GM12878 (cell line): ENCODE data around the gene PTPRD. TPM values are rescaled to one million over a fixed set of nuclear protein-coding genes. Genes with fewer than 3 reads are reported as not detected.

Experiments
- ATAC-seq: fragments of 200-7000 bp; cut with Tn5 transposase; 3 replicates; pipeline ENCODE4 v1.9.1; 2020; ENCODE audit warnings: mild to moderate bottlenecking, moderate library complexity
- BruUV-seq: library from RNA; stranded (reverse); fragments of 400-500 nt; replicated peaks from 2 replicates; lab custom pipeline; 2021; lab: Mats Ljungman, UMichigan
- CTCF ChIA-PET: fragments of 300-600 bp; sonication (Branson Sonifier 250); formaldehyde crosslinking; extraction: SDS; loops from one replicate; lab custom pipeline; 2021; ENCODE audit warnings: inconsistent platforms; lab: Yijun Ruan, JAX
- POLR2A ChIA-PET: fragments of 350-600 bp; formaldehyde crosslinking; extraction: SDS; loops from one replicate; lab custom pipeline; 2021; ENCODE audit warnings: inconsistent platforms; lab: Charles Lee
- RAD21 ChIA-PET: fragments of 300-600 bp; sonication (Branson Sonifier 250); formaldehyde crosslinking; loops from one replicate; lab custom pipeline; 2023; ENCODE audit warnings: antibody characterized with exemption; ENCODE audit not compliant: unreplicated experiment; lab: Charles Lee
- SMC1A ChIA-PET: fragments of 300-600 bp; sonication (Branson Sonifier 250); formaldehyde crosslinking; loops from one replicate; lab custom pipeline; 2023; ENCODE audit not compliant: unreplicated experiment, uncharacterized antibody; lab: Charles Lee
- DNase-seq: peaks from one replicate; pipeline ENCODE4 v3.0.0-alpha.2; 2011; ENCODE audit warnings: low read depth, low spot score
- FAIRE-seq: peaks from 3 replicates; lab custom pipeline; 2011; peaks lifted over from hg19 to GRCh38; lab: Jason Lieb, UNC
- H2AFZ ChIP-seq: 2 replicates; pipeline ENCODE4 v1.6.0; 2011; ENCODE audit warnings: low read depth, low read length, control low read depth; ENCODE audit not compliant: control insufficient read depth
- H3K27ac ChIP-seq: 2 replicates; pipeline ENCODE4 v1.5.1; 2011; ENCODE audit warnings: control low read depth; ENCODE audit not compliant: control insufficient read depth, insufficient read depth
- H3K27me3 ChIP-seq, 2 experiments: replicated peaks in 1 of 2; 2 replicates each; pipeline versions ENCODE4 v1.6.0 to v1.6.1; 2011; ENCODE audit warnings: low read length in 1 of 2; ENCODE audit not compliant: control insufficient read depth in 2 of 2, insufficient read depth in 2 of 2
- H3K36me3 ChIP-seq, 2 experiments: 2 replicates each; pipeline ENCODE4 v1.5.1; 2011; ENCODE audit warnings: low read length in 1 of 2; ENCODE audit not compliant: control insufficient read depth in 2 of 2, insufficient read depth in 2 of 2
- H3K4me1 ChIP-seq: 2 replicates; pipeline ENCODE4 v1.6.1; 2011; ENCODE audit warnings: mild to moderate bottlenecking, low read length, moderate library complexity, mixed read lengths; ENCODE audit not compliant: control insufficient read depth, insufficient read depth
- H3K4me2 ChIP-seq: 2 replicates; pipeline ENCODE4 v1.6.0; 2011; ENCODE audit warnings: control low read depth; ENCODE audit not compliant: control insufficient read depth, insufficient read depth
- H3K4me3 ChIP-seq: fragments of 200-600 bp; sonication (generic); 2 replicates; pipeline ENCODE4 v1.5.1; 2016
- H3K79me2 ChIP-seq: 2 replicates; pipeline ENCODE4 v1.6.0; 2011; ENCODE audit warnings: low read length; ENCODE audit not compliant: control insufficient read depth, insufficient read depth
- H3K9ac ChIP-seq: 2 replicates; pipeline ENCODE4 v1.8.0; 2011; ENCODE audit warnings: low read length, control low read depth, mixed read lengths; ENCODE audit not compliant: control insufficient read depth, insufficient read depth
- H3K9me3 ChIP-seq: replicated peaks from 3 replicates; pipeline ENCODE4 v1.5.1; 2011; ENCODE audit warnings: mild to moderate bottlenecking, low read length; ENCODE audit not compliant: control insufficient read depth, insufficient read depth
- H4K20me1 ChIP-seq: 2 replicates; pipeline ENCODE4 v1.6.0; 2011; ENCODE audit not compliant: control insufficient read depth, insufficient read depth
- MEF2A ChIP-seq: IDR thresholded peaks from 2 replicates; pipeline ENCODE4 v1.6.1; 2011; ENCODE audit warnings: low read depth, mild to moderate bottlenecking, low read length, moderate library complexity; ENCODE audit not compliant: insufficient read depth
- NBN ChIP-seq: fragments of 450-650 bp; IDR thresholded peaks from 2 replicates; pipeline ENCODE4 v1.6.1; 2016
- RCOR1 ChIP-seq: conservative IDR thresholded peaks from 2 replicates; pipeline ENCODE4 v1.6.1; 2012; ENCODE audit warnings: low read depth, low read length, improper control_type of control experiment
- SPI1 ChIP-seq: IDR thresholded peaks from 2 replicates; pipeline ENCODE4 v1.6.1; 2011; ENCODE audit warnings: low read depth, mild to moderate bottlenecking, low read length, moderate library complexity, borderline replicate concordance; ENCODE audit not compliant: insufficient read depth
- TCF12 ChIP-seq: IDR thresholded peaks from 2 replicates; pipeline ENCODE4 v1.6.1; 2011; ENCODE audit warnings: low read depth, mild to moderate bottlenecking, low read length
- TCF3 ChIP-seq: IDR thresholded peaks from 2 replicates; pipeline ENCODE4 v1.6.1; 2012; ENCODE audit warnings: low read depth, mild to moderate bottlenecking, low read length, borderline replicate concordance; ENCODE audit not compliant: insufficient read depth
- ZNF24 ChIP-seq: fragments of 450-650 bp; IDR thresholded peaks from 2 replicates; pipeline ENCODE4 v1.6.1; 2017; ENCODE audit warnings: antibody characterized with exemption, mild to moderate bottlenecking
- WGBS: methylation state at CpG from one replicate; pipeline ENCODE4 v1.1.6; 2016; ENCODE audit warnings: low lambda C conversion rate; ENCODE audit not compliant: insufficient replicate concordance, insufficient coverage; ENCODE audit errors: missing lambda C conversion rate; 5-methylcytosine and 5-hydroxymethylcytosine counted together
- in situ Hi-C: fragments of 300-500 bp; cut with MboI; formaldehyde crosslinking; loops from 9 replicates; pipeline ENCODE4 v1.14.3; 2018; ENCODE audit warnings: mixed read lengths
- intact Hi-C: fragments of 100-400 bp; cut with micrococcal nuclease; formaldehyde crosslinking; loops from one replicate; pipeline ENCODE4 v1.14.2; 2022; ENCODE audit not compliant: unreplicated experiment
- polyA plus RNA-seq, 11 experiments: library from polyadenylated mRNA; depleted of rRNA in 4 of 11; unstranded in 6 of 11; stranded (reverse) in 5 of 11; fragments of >200 nt; fragmentation: Nextera tagmentation in 4 of 11; fragmentation: Illumina TruSeq in 1 of 11; extraction: Ambion mirVana in 4 of 11; extraction: Trizol in 1 of 11; gene quantifications; 1 replicate in 1 of 11; 2 replicates in 10 of 11; pipeline versions ENCODE4 v1.2.1 to v1.2.3, GENCODE V29; 2011 to 2016; ENCODE audit warnings: inconsistent platforms in 2 of 11, missing spikeins in 2 of 11, low read depth in 1 of 11
- total RNA-seq, 4 experiments: library from RNA; depleted of rRNA in 3 of 4; stranded (reverse); fragments of >200 nt in 3 of 4; fragmentation: Illumina TruSeq in 1 of 4; extraction: Trizol in 1 of 4; gene quantifications; 2 replicates each; pipeline versions ENCODE4 v1.2.1 to v1.2.3, GENCODE V29; 2013 to 2021

Gene PTPRD
- total and polyA plus RNA-seq, 10 of the 15 experiments (the other 5 are each of a cell fraction or from before 2014, with no cell fraction given): under 0.01 to 0.05 (median 0.01) TPM; not detected in 7

DNA sequence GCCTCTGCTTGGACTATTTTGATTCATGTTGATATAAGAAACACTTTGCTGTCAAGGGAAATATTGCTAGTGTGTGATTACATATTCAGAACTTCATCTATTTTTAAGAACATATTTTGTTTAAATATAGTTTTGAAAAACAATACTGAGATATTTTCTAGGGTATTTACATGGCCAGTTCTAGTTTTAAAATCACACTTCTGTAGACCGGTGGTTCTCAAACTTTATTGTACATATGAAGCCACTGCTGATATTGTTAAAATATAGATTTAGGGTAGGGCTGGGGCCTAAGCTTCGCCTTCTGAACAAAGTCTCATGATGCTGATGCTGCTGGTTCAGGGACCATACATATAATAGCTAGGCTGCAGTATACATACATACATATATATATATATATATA, 1000.0 kb downstream of the PTPRD start:
- RAD21 ChIA-PET: no interaction called here

DNA sequence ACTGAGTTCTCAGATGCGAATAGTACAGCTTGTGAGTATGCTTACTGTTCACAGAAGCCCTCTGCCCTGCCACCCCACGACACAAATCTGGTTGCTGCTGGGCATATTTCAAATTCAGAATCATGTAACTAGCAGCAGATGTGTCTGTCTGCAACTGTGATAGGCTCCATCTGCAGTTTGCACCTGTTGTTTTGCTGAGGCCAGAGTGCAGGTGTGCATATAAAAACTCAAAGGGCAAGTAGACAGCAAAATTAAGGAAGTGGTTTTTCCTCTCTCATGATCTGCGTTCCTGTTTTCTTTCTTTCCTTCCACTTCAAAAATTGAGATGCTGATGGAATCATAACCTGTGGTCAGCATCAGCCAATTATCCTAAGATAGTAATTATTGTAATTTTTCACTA, 1000.5 kb downstream of the PTPRD start:
- Histone ChIP-seq H3K79me2 (no peaks in the 10 kb centered on the region), H2AFZ (no peak overlapping the region), H3K9me3 (no peaks in the 10 kb centered on the region), H3K4me3 (no peak overlapping the region), H3K4me1 (no peaks in the 10 kb centered on the region), H3K4me2 (peak overlapping the region; percentile 2; the same call in 1 of the 2 replicates), H4K20me1 (no peaks in the 10 kb centered on the region), H3K27me3 (no peaks in the 10 kb centered on the region), H3K9ac (no peak overlapping the region), H3K36me3 (no peaks in the 10 kb centered on the region), H3K27ac (no peak overlapping the region)
- no peak for FAIRE-seq
- ChIA-PET SMC1A (no interaction called here), RAD21 (interaction anchor here (0.7 kb wide), 1 partner anchor 179 kb away, joined by 3 read pairs; no protein-coding TSS in a partner anchor), POLR2A (no interaction called here), CTCF (interaction anchor here (0.6 kb wide), 1 partner anchor 182 kb away, joined by 3 read pairs; no protein-coding TSS in a partner anchor)
- in situ Hi-C loops (no loop called here), intact Hi-C loops (no loop called here)
- peak; percentile 27; the same call in 1 of the 3 replicates for ATAC-seq
- no TSS peak for BruUV-seq
- DNase-seq: peak; percentile 3
- TF ChIP-seq RCOR1 (no peak), TCF12 (peak; percentile 79; the same call in 1 of the 2 replicates), SPI1 (peak; percentile 67), TCF3 (peak; percentile 92; the same call in 1 of the 2 replicates), MEF2A (no peak)
- WGBS: 0% methylated on average over 3 of the region's 3 CpGs

More for the DNA sequence above, 1000.0 kb downstream of the PTPRD start:
- Histone ChIP-seq H3K4me1 (no peaks in the 10 kb centered on the region), H3K27ac (no peak overlapping the region), H3K27me3 (no peaks in the 10 kb centered on the region), H3K9me3 (no peaks in the 10 kb centered on the region), H4K20me1 (no peaks in the 10 kb centered on the region), H3K4me2 (no peak overlapping the region), H3K4me3 (no peak overlapping the region)
- WGBS: 0% methylated on average over 2 of the region's 2 CpGs
- no TSS peak for BruUV-seq
- DNase-seq (no peak), ATAC-seq (no peak), FAIRE-seq (no peak)
- in situ Hi-C loops: no loop called here
- CTCF ChIA-PET: no interaction called here
- SMC1A ChIA-PET: interaction anchor here (0.6 kb wide), 1 partner anchor 177 kb away, joined by 3 read pairs; no protein-coding TSS in a partner anchor
- no peak for TF ChIP-seq NBN
- no peak for TF ChIP-seq ZNF24
- TF ChIP-seq, all 136 proteins: peak for 0
- intact Hi-C loops: no loop called here
- Histone ChIP-seq H2AFZ (no peak overlapping the region), H3K36me3 (no peaks in the 10 kb centered on the region), H3K79me2 (no peaks in the 10 kb centered on the region), H3K9ac (no peak overlapping the region)
- POLR2A ChIA-PET: no interaction called here
